ENCODE measurements around the gene RARRES1.

Gene RARRES1

GRCh38 chr3:158731938-158732855 lies at the start of gene RARRES1:
Gene RARRES1, minus strand, starts transcription at chr3:158732457. Its CDS starts 42 bp downstream, at chr3:158732415.
- peak; percentile 12 to 16 for DNase-seq

GRCh38 chr3:158781849-158782248 lies 49.6 kb upstream of the RARRES1 start:
- DNase-seq: no peak

- DNase-seq: no peak
Observed at GRCh38 chr3:158781191-158781590, 48.9 kb upstream of the RARRES1 start.

- DNase-seq: no peak
Observed at GRCh38 chr3:158780766-158781165, 48.5 kb upstream of the RARRES1 start.

- no peak for DNase-seq
Observed at GRCh38 chr3:158777161-158777873, 45.1 kb upstream of the RARRES1 start.

- DNase-seq: no peak
Observed at GRCh38 chr3:158776531-158776930, 44.3 kb upstream of the RARRES1 start.

- no peak for DNase-seq
Observed at GRCh38 chr3:158775426-158776410, 43.5 kb upstream of the RARRES1 start.

- DNase-seq: no peak
Observed at GRCh38 chr3:158774965-158775364, 42.7 kb upstream of the RARRES1 start.

GRCh38 chr3:158773845-158774830 lies 41.9 kb upstream of the RARRES1 start:
- DNase-seq: no peak

- no peak for DNase-seq
Observed at GRCh38 chr3:158773166-158773565, 40.9 kb upstream of the RARRES1 start.

- no peak for DNase-seq
Observed at GRCh38 chr3:158771982-158772381, 39.7 kb upstream of the RARRES1 start.

GRCh38 chr3:158771577-158771976 lies 39.3 kb upstream of the RARRES1 start:
- DNase-seq: no peak

- DNase-seq: no peak
Observed at GRCh38 chr3:158770741-158771350, 38.6 kb upstream of the RARRES1 start.

GRCh38 chr3:158769952-158770740 lies 37.9 kb upstream of the RARRES1 start:
- no peak for DNase-seq

- DNase-seq: no peak
Observed at GRCh38 chr3:158769549-158769948, 37.3 kb upstream of the RARRES1 start.

GRCh38 chr3:158768881-158769543 lies 36.8 kb upstream of the RARRES1 start:
- DNase-seq: no peak

- DNase-seq: no peak
Observed at GRCh38 chr3:158768361-158768787, 36.1 kb upstream of the RARRES1 start.

GRCh38 chr3:158766364-158766763 lies 34.1 kb upstream of the RARRES1 start:
- no peak for DNase-seq

- no peak for DNase-seq
Observed at GRCh38 chr3:158765518-158766205, 33.4 kb upstream of the RARRES1 start.
